Glomerular visceral epithelial cell (primary cell): Measurements from ENCODE around the gene PPBP.
"Not testable (repeated sequence)": the region's sequence is repeated elsewhere in the genome, so short reads cannot be mapped to it uniquely, and the experiment has no call there.

ENCODE experiments used
- DNase-seq: peaks from one replicate; pipeline ENCODE4 v3.0.0-alpha.2; 2016; ENCODE audit errors: extremely low spot score

PPBP gene

DNA sequence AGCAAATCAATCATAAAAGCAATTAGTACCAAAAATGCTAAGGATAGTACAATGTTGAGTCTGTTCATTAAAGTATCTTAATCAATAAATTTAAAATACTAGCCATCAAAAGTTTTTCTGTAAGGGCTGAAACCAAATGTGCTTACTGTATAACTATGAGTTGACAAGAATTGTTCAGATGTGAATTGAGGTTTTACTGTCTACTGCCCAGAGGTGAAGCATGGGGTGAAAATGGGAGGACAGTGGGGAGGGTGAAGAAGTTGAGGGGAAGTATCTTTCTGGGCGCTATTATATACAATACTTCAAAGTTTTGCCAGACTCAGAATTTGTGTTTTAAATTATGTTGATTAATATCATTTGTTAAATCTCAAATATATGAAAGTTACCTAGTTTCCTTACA lies 4.1 kb upstream of the PPBP start:
- no peak for DNase-seq

DNA sequence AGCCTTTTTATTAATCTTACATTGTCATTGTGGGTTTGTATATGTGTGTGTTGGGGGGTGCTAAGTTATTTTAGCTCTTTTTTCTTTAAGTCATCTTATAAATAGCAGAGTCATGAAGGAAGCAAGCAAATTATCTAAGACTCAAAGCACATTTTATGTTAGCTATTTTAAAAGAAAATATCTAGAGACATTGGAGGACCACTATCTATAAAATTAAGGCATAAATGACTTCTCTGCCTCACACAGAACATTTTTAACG lies 3.7 kb upstream of the PPBP start:
- DNase-seq: no peak

DNA sequence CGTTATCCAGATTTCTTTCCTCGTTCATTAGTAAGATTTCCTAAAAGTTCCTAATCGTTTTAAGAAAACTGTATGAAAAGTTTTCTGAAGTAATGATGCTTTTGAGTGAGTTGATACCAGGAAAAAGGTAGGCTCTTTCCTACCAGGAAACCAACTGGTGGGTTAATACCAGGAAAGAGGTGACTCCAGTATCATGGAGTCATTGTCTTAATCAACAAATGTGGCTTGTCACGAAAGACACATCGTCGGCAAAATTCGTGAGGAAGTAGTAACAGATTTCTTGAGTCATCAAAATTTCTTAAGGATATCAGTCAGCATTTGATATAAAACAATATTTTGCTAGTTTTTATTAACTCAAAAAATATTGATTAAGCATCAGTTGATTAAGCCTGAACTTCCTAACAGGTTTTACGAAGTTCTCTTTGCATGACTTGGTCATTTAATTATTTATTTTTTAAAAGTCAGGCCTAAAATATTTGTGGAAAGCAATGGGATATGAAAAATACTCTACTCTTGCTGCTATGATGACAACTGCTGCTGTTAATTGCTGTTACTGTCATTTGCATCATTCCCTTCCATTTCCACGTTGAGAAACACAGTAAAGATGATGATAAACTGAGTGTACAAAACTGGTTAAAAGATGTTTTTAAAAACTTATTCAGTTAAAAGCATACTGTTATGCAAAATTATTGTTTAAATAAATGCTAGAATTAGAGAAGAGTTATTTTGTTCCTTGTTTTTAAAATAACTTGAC lies 3.2 kb upstream of the PPBP start:
- no peak for DNase-seq

DNA sequence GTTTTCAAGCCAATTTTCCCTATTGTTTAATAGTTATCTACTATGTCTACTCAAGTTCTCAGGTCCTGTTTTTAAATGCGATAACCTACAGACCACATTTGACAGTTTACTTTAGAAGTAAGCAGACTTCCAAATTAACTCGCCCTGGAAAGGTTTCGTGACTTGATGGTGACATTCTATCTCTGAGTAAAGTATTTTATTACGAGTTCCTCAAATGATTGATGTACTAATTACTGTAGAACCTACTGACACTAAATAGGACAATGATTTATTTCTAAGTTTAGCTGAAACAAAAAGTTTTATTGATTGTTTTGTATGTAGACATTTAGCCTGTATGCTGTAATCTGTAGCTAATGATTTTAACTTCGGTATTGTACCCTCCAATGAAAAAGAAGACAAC lies 1.9 kb upstream of the PPBP start:
- no peak for DNase-seq

DNA sequence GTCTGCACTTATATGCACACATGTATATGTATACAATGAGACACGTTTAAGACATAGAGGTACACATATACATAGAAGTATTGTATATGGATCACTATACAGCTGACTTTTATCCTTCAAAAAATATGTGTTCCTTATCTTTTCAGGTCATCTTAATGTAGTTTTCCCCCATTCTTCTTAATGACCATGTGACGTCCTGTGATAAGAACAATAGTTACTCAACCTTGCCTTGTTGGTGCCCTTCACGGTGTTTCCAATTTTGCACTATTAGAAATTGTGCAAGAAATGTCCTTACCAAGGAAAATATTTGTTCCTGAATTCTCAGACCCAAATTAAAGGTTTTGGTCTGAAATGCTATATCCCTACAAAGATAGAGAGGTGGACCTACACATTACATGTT lies 1.0 kb upstream of the PPBP start:
- DNase-seq: no peak

DNA sequence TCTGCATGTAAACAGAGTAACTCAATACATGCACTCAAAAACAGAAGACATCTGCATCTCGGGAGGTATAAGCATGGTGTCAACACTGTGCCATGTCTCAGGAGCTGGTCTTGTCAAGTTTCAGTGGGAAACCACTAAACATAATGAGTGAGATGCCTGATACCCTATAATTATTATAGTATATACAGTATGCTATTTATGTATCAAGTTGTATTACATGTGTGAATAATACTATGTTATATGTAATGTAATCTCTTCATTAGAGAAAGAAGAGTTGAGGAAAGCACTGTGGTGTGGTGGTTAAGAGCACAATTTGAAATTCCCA lies 2.5 kb downstream of the PPBP start:
- DNase-seq: no peak

DNA sequence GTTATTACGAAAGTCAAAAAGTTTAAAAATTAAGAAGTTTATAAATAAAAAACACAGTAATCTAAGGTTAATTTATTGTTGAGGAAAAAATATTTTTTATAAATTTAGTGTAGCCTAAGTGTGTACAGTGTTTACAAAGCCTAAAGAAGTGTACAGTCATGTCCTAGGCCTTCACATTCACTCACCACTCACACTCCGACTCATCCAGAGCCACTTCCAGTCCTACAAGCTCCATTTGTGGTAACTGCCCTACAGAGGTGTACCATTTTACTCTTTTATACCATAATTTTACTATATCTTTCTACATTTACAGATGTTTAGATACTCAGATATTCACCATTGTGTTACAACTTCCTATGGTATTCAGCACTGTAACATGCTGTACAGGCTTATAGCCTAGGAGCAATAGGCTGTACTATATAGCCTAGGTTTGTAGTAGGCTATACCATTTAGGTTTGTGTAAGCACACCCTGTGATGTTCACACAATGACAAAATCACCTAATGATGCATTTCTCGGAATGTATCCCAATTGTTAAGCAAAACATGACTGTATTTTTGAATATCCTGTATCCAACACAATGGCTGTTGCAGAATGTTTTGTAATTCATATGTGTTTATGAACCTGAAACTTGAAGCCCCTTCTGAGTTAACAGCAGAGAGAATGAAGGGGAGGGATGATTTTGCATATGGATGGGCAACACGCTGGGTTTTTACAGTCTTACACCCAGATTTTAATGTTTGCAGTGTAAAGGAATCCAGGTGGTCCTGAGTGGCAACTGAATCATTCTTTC lies 3.1 kb downstream of the PPBP start:
- DNase-seq: no peak

DNA sequence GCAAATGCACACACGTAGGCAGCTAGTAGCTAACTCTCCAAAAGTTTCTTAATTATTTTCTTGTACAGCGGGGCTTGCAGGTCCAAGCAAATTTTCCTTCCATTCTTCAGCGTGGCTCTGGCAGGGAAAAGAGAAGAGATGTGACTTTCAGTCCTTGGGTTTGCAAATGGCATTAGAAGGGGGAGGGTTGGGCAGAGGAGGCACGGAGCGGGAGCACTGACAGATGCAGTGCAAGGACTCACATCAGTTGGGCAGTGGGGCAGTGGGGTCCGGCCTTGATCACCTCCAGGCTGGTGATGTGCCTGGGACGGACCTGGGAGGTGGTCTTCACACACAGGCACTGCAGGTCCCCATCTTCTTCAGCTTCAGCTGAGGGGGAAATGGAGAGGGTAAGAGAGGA lies 6.8 kb downstream of the PPBP start:
- DNase-seq: not testable (repeated sequence)

DNA sequence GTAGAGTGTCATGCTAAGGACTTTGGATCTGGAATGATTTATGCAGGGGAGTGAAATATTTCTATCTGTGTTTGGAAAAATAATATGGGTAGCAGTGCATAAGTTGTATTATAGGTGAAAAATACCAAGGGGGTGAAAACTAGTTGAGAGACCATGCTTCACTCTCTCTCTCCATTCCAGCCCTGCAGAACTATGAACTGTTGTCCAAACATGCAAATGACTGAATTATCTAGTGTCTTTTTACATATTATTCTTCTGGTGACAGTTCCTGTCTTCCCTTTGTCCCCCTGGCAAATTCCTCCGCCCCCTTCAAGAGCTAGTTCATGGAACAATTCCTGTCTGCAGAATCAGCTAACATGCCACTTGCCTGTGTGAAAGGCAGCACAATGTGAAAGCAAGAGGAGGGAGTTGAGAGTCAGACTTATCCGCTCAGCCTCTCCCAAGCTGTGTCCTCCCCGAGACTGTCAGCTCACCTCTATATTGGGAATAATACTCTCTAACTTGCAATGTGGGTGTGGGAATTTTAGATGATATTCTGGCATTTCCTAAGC lies 8.5 kb downstream of the PPBP start:
- no peak for DNase-seq

DNA sequence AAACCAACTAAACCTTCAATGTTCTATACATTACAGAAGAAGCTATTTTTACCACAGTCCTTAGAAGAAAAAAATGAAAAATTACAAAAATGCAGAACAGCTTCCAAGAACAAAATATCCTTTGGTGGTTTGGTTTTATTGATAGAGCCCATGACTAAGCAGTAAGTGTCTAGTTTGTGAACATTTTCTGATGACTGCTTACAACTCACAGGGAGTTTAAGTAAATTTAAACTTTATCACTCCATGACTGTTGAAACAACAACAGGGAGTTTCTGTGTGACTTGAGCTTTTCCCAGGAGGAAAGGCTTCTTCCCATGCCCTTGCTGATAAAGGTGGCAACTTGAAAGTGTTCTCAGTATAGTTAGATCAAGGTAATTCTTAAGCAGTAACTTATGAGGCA lies 9.1 kb downstream of the PPBP start:
- DNase-seq: peak; percentile 24

DNA sequence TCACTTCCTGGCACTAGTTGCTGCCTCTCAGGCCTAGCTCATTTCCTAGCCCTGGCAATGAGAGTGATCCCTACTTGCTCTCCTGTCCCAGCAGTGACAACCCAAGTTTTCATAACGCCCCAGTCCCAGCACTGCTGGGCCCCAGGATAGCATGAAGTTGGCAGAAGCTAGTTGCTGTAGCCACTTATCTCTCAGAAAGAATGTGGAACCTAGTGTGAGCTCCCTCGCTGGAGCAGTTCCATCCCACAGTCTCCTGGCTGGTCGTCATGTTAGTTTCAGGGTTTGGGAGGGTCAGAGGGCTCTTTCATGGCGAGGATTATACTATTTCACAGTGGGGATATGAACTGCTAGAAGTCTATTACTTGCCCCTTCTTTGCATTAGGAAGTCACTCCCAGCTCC lies 11.3 kb downstream of the PPBP start:
- DNase-seq: no peak

DNA sequence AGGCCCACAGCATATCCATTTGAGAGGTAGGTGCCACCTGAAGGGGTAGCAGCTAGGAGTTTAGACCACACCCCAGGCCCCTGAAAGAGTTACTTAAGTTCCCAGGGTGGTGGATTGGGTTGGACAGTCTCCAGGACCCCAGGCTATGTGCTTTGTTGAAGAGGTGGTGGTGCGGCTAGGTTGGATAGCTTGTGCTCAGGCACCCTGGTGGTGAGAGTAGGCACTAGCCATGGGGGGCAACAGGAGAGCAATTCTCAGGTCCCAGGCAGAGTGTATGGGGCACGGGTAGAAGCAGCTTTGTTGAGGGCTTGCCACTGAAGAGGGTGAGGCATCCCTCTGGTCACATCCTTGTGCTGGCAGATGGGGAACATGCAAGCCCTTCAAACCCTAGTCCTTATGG lies 11.8 kb downstream of the PPBP start:
- DNase-seq: no peak

DNA sequence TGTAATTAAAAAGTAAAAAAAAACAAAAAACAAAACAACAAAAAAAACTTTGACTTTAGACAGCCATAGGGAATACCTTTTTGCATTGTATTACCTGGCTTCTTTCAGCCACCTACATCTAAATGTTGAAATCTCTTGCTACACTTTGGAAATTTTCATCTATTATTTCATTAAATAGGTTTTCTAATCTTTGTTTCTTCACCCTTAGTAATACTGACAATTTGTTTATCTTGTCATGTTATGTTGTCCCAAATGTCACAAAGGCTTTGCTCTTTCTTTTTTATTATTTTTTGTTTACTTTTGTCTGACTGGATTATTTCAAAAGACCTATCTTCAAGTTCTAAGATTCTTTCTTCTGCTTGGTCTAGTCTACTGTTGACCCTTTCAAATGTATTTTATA lies 13.6 kb downstream of the PPBP start:
- no peak for DNase-seq

DNA sequence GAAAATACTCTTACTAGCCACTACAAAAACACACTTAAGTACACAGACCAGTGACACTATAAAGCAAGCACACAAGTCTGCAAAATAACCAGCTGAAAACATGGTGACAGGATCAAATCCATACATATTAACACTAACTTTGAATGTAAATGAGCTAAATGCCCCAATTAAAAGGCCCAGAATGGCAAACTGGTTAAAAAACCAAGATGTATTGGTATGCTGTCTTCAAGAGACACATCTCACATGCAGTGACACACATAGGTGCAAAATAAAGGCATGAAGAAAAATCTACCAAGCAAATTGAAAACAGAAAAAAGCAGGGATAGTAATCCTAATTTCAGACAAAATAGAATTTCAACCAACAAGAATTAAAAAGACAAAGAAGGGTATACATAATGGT lies 17.0 kb downstream of the PPBP start:
- DNase-seq: no peak

DNA sequence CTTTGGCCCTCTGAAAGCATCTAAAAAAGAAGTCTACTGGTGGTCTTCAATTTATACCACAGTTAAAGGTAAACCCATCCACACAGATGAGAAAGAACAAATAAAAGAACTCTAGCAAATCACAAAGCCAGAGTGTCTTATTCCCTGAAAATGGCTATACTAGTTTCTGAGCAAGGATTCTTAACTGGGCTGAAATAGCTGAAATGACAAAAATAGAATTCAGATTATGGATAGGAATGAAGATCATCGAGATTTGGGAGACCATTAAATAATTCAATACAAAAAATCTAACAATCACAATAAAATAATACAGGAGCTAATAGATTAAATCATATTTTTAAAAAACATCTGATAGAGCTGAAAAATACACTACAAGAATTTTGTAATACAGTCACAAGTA lies 18.0 kb downstream of the PPBP start:
- no peak for DNase-seq

DNA sequence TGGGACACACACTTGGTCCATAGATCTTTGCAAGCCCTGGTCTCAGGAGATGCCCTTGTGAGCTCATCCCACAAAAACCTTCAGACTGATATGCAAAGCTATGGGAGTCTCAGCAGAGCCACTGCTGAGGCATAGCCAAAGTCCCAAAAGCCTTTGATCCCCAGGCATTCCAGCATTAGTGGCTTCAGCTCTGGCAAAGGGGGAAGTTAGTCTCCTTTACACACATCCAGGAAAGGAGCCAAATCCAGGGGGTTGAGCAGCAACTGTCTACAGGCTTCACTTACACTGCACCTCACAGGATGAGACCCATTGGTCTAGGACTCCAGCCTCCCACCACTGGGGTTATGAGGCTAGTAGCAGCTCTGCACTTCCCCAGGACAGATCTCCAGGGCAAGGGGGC lies 20.1 kb downstream of the PPBP start:
- no peak for DNase-seq

DNA sequence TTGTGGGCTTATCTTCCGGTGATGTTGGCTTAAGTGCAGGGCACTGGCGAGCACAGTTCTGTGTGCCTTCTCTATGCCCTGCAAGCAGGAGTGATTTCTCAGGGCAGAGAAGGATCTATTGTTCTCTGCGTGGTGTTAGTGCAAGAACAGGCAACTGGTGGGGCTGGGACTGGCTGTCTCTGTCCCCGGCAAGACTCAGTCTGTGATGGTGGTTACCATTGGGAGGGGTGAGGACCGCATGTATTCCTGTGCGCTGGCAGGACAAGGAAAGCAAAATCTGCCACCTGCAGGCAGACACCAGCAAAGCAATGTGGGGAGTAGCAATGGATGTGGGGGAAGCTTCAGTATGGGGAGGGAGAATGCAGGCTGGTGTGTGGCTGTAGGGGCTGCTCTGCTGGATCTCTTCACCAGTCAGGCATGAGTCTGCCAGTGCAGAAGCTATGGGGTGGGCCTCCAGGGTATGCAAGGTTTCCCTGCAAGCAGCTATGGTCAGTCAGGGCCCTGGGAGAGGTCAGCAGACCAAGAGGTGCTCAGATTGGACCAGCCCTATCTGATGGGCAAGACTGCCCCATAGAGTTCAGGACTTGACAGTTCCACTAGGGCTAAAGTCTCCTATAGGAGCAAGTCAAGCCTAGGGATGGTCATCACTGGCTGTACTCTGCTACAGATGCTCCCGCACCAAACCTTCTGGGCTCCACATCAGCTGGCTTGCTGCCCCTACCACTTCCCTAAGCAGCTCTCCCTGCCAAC lies 23.0 kb downstream of the PPBP start:
- DNase-seq: no peak

DNA sequence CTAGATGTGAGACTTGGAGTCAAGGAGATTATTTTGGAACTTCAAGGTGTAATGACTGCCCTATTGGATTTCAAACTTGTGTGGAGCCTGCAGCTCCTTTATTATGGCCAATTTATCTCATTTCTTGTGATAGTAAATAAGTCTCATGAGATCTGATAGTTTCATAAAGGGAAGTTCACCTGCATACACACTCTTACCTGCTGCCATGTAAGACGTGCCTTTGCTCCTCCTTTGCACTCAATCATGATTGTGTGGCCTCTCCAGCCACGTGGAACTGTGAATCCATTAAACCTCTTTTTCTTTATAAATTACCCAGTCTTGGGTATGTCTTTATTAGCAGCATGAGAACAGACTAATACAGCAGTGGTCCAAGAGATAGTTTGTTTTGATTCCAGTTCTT lies 25.3 kb downstream of the PPBP start:
- no peak for DNase-seq

DNA sequence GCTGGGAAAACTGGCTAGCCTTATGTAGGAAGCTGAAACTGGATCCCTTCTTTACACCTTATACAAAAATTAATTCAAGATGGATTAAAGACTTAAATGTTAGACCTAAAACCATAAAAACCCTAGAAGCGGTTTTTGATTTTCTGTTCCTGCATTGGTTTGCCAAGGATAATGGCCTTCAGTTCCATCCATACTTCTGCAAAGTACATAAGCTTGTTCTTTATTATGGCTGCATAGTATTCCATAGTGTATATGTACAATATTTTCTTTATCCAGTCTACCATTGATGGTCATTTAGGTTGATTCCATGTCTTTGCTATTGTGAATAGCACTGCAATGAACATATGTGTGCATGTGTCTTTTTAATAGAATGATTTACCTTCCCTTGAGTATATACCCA lies 28.9 kb downstream of the PPBP start:
- not testable (repeated sequence) for DNase-seq

DNA sequence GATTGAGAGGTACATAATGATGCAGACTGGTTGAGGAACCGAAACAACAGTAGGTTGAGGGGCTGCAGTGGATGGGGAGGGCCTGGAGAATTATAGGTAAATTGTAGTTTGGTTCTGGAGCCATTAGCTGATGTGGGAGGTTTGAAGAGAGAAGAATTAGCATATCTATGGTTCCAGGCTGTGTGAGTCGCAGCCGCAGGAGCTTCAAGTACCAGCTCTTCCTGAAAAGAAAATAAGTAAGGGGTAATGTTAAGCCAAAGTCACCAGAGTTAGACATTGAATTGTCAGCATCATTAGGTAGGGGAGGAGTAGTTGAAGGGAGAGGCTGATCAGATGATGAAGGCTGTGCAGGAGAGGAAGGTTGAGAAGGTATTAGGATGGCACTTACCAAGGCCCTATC lies 35.6 kb downstream of the PPBP start:
- DNase-seq: no peak

DNA sequence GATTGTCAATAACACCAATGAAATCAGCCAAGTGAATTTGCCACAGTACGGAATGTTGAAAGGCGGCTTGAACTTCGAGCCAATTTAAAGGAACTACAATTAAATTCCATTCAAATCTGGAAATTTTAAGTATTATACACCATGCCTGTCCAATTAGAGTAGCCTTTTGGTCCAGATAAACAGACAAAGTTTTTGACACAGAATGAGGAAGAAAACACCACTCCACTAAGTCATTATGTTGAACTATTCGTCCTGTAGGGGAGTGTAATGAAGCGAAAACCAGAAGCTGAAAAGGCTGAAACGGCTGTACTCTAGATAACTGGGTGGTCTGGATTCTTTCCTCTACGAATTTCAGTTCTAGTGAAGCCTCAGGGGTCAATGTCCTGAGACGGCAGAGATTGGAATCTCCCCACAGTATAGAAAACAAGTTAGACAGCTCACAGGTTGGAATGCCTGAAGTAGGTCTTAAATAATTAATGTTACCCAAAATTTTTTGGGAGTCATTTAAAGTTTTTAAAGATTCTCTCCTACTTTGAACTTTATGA lies 37.5 kb downstream of the PPBP start:
- not testable (repeated sequence) for DNase-seq

DNA sequence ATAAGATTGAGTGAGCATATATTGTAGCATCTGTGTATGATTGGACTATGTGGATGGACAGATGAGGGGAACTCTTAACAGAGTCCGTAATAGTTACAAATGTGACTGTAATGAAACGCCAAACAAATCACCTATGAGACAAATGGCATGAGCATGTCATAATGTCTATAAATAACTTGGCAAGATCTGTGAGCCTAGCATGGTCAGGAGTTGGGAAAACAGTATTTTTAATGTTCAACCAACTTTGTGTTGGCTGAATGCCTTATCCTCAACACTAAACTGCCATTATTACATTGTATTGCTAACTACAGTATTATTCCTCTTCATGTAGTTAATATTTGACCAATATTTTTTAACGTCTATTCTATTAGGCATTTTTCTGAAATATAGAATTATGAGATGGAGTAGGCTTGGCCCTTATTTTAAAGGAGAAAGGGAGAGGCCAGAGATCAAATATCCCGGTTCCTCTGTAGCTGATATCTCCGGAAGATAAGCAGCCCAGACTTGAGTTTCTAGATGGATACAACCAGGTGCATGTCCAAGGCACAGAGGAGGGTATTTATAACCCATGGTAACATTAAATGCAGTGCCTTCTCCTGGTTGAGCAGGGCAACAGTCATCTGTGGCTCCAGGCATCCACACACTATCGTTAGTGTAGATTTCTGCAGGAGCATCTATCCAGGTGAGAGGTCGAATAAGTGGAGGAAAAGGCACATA lies 38.8 kb downstream of the PPBP start:
- peak; percentile 42 for DNase-seq
